NCI-H774 (cell line): Measurements from ENCODE around the gene OSBPL1A.

Experiments used
- DNase-seq: peaks from one replicate; lab custom pipeline; 2025; lab: John Stamatoyannopoulos, UW

Gene OSBPL1A

DNA sequence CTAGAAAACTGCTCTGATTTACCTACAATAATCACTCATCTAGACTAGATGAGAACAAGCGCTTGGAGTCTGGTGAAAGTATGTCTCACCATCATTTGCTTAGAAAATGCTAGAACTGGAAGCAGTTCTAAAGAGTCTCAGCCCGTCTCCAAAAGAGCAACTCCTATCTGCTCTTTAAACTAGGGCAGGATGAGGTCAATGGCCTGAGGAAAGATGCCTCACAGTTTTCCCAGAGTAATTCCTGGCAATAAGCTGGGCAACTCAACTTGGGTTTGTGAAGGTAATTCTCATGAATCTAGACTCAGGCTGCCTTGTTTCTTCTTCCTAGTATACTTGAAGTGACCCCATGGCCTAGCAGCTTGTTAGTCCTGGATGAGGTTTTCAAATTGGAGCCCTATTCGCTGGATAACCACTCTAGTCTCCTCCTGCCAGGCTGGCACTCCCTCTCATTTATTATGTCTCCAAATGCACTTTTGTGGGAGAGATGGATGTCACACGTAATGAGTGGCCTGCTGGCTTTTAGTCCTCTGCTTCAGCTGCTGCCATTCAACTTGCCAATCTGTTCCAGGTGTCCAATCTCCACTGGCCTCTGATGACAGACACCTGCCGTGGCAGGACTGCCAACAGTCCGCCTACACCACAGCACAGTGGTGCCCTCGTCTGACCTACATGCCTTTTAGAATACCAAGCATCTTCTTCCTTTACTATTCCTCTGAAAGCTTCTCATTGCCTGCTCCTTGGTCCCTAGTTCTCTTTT, 177.9 kb downstream of the OSBPL1A start:
- DNase-seq, result peak; percentile 45

DNA sequence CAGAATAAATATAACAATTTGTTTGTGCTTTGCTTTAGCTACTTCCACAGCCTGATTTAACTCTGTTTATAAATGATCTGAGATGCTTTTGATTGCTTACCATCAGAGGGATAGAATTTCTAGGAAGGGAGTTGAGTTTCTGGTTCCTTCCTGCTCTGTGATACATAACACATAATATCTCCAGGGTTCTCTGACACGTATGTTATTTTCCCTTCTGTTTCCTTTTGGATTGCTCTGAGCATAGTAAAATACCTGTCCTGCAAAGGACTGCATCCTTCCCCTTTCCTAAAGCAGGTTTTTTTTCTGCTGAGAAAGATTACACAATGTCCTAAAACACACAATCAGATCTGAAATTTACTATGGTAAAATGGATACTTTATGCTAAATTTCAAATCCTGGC, 182.7 kb downstream of the OSBPL1A start:
- no peak for DNase-seq

DNA sequence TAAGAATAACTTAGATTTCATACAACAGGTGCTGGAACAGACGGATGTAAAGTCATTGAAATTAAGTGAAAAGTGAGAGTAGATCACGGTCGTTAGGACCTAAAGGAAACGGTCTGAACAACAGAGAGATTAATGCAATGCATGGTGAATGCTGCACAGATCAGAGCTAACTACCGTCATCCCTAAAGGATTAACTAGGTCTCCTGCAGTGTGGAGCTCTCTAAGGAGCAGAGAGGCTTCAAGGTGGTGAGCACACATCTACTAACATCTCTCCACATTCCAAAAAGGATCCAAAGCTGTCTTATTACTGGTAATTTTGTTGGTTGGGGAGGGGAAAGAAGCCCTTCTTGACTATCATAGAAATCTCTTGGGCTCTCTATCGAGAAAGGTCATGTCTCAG, 183.5 kb downstream of the OSBPL1A start:
- DNase-seq, result no peak

DNA sequence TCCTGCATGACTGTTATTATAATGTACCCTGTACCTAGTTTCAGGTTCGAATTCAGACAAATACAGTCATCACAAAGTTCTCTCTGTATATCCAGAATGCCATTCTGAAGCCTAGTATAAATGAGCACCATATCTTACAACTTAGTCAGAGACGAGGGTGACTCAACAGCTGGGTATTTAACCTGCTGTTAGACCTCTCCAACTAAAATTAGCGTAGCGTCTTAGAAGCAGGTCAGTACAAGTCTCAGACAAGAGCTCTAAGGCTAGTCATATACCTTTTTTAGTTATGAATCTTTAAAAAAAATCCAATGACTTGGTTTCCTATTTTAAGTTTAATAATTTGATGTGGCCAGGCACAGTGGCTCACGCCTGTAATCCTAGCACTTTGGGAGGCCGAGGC, 184.7 kb downstream of the OSBPL1A start:
- DNase-seq, result no peak

DNA sequence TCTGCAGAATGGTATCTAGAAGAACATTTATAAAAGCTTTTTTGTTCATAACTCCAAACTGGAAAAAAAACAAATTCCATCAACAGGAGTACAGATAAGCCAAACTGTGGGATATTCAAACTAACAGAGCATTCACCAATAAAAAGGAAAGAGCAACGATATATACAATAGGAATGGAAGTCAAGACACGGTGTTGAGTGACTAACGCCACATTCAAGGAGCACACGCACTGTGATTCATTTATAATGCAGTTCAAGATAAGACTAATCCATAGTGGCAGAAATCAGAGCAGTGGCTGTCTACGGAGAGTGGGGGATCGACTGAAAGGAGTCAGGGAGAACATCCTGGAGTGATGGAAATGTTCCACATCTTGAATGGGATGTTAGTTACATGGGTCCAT, 188.1 kb downstream of the OSBPL1A start:
- no peak for DNase-seq

DNA sequence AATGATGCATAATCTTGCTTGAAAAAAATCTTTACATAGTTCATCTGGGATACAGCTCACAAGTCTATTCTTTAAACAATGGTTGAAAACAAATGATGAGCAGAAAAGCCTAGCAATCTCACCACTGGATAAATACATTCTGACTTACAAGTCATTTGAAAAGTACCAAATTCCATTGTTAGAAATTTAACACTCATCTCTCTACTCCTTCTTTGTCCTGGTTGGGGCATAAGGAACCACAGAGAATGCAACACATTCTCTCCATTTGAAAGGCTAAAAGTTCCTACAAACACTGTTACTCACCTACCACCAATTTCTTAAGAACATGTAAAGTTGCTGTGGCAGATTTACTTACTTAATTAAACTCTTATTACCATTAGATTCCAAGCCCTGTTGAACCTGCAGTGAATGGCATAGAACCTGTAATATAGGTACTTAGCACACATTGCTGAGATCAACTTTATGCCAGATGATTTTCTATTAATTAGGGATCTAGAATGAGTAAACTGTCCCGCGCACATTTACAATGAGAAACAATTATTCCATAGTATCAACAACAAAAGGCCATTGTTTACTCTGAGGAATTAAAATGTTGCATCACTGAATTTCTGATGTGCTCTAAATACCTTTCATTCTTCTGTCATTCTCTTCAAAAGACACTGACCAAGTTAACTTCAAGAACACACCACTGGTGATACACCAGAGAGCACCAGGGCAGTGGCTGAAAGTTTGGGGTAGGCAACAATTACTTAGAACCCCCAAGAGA, 189.2 kb downstream of the OSBPL1A start:
- no peak for DNase-seq

DNA sequence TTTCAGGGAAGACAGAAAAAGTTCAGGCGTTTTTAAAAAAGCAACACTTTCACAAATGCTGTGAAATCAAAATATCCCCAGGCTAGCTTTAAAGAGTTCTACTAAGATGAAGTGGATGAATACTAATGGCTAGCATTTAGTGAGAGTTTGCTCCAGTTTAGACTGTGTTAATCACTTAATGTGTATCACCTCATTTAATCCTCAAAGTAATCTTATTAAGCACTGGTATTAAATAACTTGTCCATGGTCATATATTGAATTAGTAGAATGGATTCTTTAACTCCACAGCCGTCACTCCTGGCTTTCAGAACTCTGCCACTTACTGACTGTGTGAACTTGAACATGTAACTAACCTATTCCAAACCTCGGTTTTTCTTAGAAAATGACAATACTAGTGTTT, 192.7 kb downstream of the OSBPL1A start:
- no peak for DNase-seq

DNA sequence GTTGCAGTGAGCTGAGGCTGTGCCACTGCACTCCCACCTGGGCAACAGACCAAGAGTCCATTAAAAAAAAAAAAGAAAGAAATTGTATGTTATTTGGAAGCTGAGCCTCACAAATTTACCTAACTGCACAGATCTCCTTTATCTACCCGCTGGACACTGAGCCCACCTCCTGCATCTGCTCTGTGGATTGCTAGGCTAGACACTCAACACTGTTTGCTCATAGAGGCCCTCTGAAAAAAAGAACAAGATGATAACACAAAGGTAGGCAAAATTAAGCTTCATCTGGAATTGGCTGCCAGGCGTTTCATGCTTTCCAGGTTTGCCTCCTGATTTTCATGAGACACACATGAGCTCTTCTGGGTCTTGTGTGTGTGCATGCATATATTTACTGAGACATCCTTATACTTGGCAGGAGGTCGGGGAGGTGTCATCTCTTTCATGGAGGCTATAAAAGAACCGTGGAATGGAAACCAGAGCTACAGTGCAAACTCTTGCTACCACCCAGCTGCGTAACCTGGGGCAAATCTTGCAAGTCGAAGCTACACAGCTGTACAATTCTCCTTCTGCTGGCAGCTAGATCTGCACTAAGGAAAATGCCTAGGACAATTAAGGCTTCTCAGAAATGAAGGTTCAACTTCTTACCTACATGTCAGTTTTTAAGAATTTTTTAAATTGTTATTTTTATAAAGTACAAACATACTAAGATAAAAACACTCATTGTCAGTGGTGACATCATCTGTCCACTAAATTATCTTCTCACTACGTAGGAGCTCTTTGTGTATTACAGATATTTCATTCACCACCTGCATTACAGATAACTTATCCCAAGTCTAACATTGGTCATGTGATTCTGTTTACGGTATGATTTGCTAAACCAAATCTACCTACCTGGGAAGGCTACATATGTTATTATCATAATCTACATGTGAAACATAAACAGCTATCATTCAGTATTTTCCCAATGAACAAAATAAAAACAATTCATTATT, 195.6 kb downstream of the OSBPL1A start:
- no peak for DNase-seq

DNA sequence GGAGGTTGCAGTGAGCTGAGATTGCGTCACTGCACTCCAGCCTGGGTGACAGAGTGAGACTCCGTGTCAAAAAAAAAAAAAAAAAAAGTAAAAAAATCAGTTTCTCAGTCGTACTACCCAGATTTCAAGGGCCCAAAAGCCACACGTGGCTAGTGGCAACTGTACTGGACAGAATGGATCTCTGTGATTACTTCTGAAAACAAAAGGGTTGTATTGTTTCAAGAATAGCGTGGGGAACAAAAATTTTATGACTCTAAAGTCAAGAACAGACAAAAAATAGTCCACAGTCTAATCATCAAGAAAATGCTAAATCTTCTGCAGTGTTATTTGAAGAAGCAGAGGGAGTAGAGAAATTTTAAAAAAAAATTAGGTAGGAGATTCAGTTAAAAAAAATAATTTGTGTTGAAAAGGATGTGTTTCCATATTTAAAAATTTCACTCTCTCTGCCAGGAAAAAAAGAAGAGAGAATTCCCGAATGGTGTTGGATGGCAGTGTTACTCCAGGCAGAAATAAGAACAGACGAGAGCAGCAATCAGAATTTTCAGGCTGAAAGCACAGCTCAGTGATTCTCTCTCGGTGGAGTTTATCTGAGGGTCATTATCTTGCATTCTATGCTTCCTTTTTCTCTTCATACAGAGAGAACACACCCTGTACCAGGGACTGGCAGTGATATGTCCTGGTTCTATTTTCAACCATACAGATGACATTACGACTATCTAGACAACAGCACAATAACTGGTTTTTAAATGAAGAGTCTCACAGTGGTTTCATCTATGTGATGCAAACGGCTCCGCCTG, 196.9 kb downstream of the OSBPL1A start:
- no peak for DNase-seq

DNA sequence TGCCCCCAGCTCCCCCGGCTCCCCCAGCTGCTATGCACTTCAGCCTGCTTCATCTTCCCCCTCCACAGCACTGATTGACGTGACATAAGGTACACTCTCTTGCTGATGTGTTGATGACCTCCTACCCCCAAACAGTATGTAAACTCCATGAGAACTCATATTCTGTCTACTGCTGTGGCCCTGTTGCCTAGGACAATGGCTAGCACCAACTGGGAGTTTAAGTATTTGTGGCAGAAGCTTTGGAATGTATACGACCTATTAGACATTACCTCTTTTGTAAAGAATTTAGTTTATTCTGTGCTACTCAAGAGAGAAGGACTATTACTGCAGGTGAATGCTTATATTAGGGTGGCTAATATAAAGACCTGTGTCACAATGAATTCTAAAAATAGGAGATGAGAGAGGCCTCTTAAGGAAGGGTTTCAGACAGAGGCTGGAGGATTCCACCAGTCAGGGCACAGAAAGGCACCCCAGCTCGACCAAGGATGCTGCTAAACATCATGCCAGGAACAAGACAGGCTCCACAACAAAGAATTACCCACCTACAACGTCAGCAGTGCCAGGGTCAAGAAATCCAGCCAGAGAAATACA, 198.2 kb downstream of the OSBPL1A start:
- DNase-seq, result no peak

DNA sequence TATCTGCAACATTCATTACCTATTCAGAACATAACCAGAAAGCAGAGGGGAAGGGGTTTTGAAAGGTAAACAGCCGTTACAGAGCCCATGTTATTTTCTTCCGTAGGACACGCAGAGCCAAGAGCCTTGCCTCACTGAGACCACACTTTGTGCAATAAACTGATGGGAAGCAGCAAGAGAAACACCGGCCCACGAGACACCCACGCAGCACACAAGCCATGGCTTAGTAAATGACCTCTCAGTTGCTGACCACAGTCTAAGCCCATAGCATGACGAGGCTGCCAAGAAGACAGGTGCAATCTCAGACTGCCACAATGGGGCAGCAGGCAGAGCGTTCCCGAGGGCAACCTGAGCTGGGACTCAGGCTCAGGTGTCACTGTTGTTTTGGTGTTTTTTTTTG, 199.2 kb downstream of the OSBPL1A start:
- no peak for DNase-seq

DNA sequence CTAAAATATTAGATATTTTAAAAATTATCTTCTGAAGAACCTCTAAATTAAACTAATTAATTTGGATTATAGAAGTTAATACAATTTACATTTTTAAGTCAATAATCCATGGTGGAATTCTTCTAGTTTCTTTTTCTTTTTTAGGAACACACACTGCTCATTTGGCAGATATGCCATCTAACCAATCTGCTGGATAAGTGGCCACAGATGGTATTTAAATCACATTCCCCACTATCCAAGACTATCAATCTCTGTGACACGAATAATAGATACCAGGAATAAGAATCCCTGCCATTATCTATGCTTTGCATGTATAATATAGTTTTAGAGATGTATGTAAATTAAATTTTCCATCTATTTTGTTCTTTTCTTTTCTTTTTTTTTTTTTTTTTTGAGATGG, 200.2 kb downstream of the OSBPL1A start:
- no peak for DNase-seq

DNA sequence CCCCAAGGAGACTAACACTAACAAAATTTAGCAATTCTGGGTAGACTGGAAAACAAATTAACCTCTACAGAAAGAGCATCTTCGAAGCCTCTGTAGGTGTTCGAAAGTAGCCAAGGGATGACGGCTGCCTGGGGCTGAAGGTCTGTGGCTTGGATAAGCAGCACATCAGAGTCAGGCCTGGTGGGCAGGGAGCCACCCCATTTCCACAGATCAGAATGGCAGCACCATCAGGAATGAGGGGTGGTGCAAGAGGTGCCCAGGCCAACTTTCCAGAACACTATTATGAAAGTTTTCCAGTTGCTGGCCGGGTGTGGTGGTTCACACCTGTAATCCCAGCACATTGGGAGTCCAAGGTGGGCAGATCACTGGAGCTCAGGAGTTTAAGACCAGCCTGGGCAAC, 200.9 kb downstream of the OSBPL1A start:
- DNase-seq, result no peak

DNA sequence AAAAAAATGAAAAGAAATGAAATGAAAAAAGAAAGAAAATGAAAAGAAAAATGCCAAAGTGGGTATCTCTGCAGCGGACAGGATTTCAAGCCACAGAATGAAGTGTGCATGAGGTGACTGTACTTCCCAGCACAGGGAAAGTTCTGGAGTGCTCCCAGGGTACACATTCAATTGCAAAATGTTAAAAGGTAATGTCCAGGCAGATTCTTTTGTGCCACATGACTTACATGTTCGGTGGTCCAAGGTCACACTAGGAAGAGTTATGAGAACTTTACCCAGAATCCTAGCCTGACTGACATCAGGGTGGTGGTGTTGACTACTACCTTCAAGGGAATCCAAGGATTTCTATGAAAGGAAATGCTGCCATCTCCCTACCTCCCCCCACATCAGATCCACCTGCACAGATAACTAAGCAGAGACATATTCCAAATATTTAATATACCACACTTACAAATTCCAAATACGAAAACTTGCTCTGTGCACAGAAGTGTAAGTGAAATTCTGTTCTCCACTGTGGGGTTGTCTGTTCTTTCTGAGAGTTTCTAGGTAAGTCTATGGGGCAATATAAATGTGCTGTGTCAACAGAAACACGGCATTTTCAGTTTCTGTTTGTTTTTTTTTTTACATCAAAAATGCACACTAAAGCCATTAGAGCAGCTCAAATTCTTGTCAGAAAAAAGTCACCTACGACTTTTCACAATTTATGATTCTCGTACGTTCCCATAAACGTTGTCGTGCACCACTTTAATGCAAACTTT, 202.1 kb downstream of the OSBPL1A start:
- no peak for DNase-seq

DNA sequence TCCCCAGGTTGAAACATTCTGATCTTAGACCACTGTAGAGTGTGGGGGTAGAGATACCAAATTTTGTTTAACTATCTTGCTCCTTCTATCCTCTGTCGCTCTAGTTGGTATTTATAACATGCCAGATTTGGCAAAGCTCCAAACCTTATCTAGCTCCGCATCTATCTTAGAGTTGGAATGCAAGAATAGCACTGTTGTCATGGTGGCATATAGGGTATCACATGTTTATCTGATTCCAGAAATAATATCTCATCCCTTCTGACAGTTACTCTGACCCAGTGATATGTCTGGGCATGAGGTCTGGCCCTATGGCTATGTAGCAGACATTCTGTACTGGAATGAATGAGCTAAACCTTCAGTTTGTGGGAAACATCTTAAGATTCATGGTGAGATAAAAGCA, 207.0 kb downstream of the OSBPL1A start:
- DNase-seq, result no peak

DNA sequence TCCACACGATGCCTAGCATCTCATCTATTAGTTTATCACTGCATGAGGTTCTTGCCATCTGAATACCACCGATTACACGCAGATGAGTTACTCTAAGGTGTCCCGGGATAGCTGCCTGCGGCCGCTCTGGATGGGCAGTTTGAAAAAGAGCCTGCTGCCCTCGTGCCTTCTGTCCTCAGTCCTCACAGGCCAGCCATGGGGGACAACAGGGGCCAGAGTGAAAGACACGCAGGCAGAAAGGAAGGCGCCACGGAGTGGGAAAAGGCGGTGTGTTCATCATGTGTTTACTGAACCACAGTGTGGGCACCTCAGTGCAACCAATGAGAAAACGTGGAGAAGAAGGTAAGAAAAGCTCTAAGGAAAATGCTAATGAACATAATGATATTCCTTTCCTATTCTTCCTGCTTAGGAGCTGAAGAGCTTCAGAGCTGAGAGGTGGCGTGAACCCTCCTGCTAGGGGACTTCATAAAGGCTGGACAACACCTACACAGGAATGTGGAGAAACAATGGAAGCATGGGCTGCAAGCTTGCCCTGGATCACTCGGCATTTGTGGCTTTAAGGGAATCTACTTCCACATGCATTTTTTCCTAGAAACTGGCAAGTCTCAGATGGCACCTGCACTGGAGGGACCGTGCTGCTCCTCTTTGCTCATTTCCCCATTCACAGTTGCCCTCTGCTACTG, 207.8 kb downstream of the OSBPL1A start:
- no peak for DNase-seq

DNA sequence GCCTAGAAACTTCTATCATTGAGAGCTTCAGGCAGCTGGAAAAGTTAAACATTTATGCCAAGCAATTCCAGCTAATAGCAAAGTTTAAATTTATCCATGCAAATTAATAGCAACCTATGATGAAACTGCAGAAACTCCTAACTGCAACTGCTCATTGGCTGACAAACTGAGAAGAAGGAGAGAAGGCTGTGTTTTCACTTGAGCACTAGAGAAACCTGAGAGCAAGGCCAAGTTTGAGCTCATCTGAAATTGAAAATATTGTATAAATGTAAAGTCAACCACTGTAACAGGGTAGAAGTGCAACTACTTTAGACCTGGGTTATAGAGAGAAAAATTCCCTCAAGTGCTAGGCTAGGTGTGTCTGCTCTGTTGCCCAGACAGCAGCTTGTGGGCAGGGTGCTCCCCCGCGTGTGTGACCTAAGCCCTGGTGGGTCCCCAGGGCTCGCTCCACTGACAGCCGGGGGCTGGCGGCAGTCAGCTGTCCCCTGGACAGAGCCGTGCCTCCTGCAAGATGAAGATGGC, 208.6 kb downstream of the OSBPL1A start:
- DNase-seq, result no peak

DNA sequence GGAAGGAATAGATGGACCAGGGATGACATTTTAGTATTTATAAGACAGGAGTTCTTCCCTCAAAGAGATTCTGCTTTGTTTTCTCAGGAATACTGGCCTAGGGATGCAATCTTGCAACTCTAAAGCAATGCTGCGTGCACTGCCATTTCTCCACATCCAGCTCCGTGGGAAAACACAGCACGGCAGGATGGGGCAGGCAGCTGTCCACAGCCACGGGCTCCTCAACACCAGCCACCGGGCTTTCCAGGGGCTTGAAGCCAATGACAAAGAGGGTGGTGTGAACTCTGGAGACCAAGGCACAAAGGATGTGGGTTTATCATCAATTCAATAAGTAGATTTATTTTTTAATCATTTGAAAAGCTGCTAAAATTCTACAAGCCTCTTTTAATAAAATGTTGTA, 209.5 kb downstream of the OSBPL1A start:
- no peak for DNase-seq

DNA sequence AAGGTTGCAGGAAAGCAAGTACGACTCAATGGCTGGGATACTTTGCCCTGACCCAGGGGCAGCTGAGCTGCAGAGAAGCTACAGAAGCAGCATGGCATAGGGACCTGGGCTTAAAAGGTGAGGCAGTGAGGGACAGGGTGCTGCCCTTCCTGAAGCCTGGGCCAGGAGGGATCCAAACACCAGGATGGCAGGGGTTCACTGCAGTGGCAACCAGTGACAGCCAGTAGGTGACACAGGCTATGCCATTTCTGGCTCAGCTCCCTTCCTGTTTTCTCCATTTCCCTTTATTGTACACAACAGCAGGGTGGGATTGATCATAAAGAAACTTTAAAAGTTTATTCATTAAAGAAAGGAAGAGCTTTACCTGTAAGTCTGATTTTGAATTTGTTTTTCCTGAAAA, 209.9 kb downstream of the OSBPL1A start:
- no peak for DNase-seq

DNA sequence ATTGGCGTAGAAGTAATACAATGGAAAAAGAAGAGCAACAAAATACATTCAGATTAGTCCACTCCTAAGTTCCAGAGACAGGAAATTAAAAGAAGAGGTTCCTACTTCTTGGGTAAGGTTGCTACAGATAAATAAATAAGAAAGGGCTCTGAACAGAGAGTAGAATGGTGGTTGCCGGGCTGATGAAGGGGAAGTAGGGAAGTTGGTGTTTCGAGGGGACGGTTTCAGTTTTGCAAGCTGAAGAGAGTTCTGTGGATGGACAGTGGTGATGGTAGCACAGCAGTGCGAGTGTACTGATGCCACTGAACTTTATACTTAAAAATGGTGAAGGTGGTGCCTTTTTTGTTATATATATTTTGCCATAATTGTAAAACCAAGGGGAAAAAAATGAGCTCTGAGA, 210.6 kb downstream of the OSBPL1A start:
- DNase-seq, result no peak
